ENCODE results near the gene SLC35E3.
A peak's percentile ranks its signal among the peaks of the same experiment; 100 is the strongest.
"Not testable (repeated sequence)": the region's sequence is repeated elsewhere in the genome, so short reads cannot be mapped to it uniquely, and the experiment has no call there.

Gene SLC35E3

GRCh38 chr12:68796399-68796798 lies 50.4 kb downstream of the SLC35E3 start:
- DNase-seq (ENCODE audit: low spot score) = no peak

GRCh38 chr12:68798882-68799234 lies 52.9 kb downstream of the SLC35E3 start:
- no peak for DNase-seq (ENCODE audit: low spot score)

- no peak for DNase-seq (ENCODE audit: low spot score)
Observed at GRCh38 chr12:68800294-68800693, 54.3 kb downstream of the SLC35E3 start.

- DNase-seq (ENCODE audit: low spot score) = not testable (repeated sequence)
Observed at GRCh38 chr12:68801124-68801523, 55.1 kb downstream of the SLC35E3 start.

- DNase-seq (ENCODE audit: low spot score) = not testable (repeated sequence)
Observed at GRCh38 chr12:68802372-68802745, 56.4 kb downstream of the SLC35E3 start.

- not testable (repeated sequence) for DNase-seq (ENCODE audit: low spot score)
Observed at GRCh38 chr12:68802911-68803651, 57.1 kb downstream of the SLC35E3 start.

- no peak for DNase-seq (ENCODE audit: low spot score)
Observed at GRCh38 chr12:68803948-68804656, 58.1 kb downstream of the SLC35E3 start.

- no peak for DNase-seq (ENCODE audit: low spot score)
Observed at GRCh38 chr12:68804657-68805591, 58.9 kb downstream of the SLC35E3 start.

GRCh38 chr12:68805592-68806120 lies 59.7 kb downstream of the SLC35E3 start:
- no peak for DNase-seq (ENCODE audit: low spot score)

GRCh38 chr12:68806488-68807237 lies 60.7 kb downstream of the SLC35E3 start:
- DNase-seq (ENCODE audit: low spot score) = no peak

- not testable (repeated sequence) for DNase-seq (ENCODE audit: low spot score)
Observed at GRCh38 chr12:68807274-68807575, 61.2 kb downstream of the SLC35E3 start.

GRCh38 chr12:68807576-68808387 lies 61.8 kb downstream of the SLC35E3 start, which contains the start of gene MDM2:
Gene MDM2, plus strand, starts transcription at chr12:68808177. Its CDS starts 301 bp downstream, at chr12:68808478.
- DNase-seq (ENCODE audit: low spot score) = peak; percentile 99

GRCh38 chr12:68808388-68809189 lies 62.6 kb downstream of the SLC35E3 start:
- DNase-seq (ENCODE audit: low spot score) = peak; percentile 95

GRCh38 chr12:68809190-68810026 lies 63.4 kb downstream of the SLC35E3 start:
- no peak for DNase-seq (ENCODE audit: low spot score)

GRCh38 chr12:68810027-68810389 lies 64.0 kb downstream of the SLC35E3 start:
- DNase-seq (ENCODE audit: low spot score) = not testable (repeated sequence)

GRCh38 chr12:68811573-68811972 lies 65.6 kb downstream of the SLC35E3 start:
- not testable (repeated sequence) for DNase-seq (ENCODE audit: low spot score)

- DNase-seq (ENCODE audit: low spot score) = peak; percentile 41
Observed at GRCh38 chr12:68812553-68813241, 66.7 kb downstream of the SLC35E3 start.

GRCh38 chr12:68813242-68813593 lies 67.2 kb downstream of the SLC35E3 start:
- peak; percentile 25 for DNase-seq (ENCODE audit: low spot score)

All from LoVo (cell line).